Effector CD8-positive, alpha-beta T cell (primary cell): ENCODE measurements around the gene NANOS3.
A peak's percentile ranks its signal among the peaks of the same experiment; 100 is the strongest.

Experiments used
- DNase-seq: peaks from one replicate; lab custom pipeline; 2025; lab: John Stamatoyannopoulos, UW
- total RNA-seq, 4 experiments: gene quantifications; one replicate each; lab custom pipeline; 2026; lab: John Stamatoyannopoulos, UW

The NANOS3 gene
- 0.88 to 2.1 (median 1.5) reads per million in 4 experiments for total RNA-seq

DNA sequence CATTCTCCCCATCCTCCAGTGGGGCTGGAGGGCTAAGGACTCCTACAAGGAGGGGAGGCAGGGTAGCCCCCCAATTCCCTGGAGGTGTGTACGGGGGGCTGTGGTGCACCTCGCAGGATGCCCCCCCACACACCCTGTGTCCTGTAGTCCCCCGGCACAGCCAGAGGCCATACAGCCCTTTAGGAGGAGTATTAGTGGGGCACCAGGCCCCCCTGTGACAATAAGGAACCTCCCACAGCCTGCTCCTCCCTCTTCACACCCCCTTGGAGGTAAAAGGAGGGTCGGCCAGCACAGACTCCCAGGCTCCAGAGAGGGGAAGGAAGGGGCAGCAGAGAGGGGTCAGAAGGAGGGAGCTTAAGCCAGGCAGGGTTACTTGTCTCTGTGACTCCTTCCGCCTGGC, at the start of gene NANOS3:
TSS of gene NANOS3 (plus strand) at position 301 of the 400 bp plus-strand sequence. CDS start 115 bp downstream, outside the sequence.
- DNase-seq = no peak

DNA sequence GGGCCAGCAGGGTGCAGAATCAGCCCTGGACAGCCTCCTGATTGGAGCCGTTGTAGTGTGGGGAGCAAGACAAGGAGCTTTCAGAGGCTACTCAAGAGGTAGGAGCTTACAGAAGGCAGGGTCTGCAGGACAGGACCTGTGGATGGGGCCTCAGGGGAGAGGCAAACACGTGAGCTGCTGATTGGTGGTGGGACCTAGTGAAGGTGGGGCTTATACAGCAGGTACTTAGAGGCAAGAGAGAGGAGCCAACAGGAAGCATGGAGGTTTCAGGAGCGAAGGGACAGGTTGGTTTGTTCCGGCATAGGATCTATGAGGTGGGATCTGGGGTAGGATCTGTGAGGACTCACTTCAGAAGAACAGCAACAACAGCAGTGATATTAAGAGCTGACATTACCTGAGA, 49.3 kb upstream of the NANOS3 start:
- no peak for DNase-seq

GRCh38 chr19:13830114-13830740, 46.7 kb upstream of the NANOS3 start:
- no peak for DNase-seq

GRCh38 chr19:13830741-13831536, 46.0 kb upstream of the NANOS3 start:
- DNase-seq = no peak

DNA sequence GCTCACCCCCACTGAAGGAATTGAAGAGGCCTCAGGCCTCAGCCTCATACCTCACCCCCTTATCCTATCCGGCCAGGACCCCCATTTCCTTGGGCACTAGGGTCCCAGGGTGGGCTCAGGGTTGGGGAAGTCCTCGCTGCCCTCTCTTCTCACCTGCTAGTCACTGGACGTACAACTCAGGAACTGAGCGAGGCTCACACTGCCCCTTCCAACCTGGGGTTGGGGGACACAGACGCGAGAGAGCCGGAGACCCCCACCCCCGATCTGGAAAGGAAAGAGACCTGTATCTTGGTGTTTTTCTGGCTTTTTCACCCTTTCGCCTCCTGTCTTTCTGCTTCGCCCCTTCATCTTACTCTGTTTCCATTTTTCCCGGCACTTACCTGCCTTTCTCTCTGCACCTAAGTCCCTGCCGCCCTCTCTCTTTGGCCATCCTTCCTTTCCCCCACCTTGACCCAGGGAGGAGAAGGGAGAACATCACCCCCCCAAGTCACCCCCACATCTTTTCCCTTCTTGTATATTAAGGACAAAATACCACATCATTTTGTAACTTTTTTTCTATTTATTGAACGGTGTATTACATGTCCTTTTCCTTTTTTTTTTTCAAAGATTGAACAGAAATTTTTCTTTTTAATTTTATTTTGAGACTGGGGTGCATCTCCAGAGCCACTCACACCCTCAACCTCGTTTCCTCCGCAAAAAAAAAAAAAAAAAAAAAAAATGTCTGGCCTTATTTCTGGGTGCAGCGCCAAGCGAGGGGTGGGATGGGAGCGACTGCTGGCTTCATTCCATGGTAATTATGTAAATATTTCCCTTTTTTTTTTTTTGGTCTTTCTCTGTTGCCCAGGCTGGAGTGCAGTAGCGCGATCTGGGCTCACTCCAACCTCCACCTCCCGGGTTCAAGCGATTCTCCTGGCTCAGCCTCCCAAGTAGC, 45.1 kb upstream of the NANOS3 start:
- DNase-seq = no peak

DNA sequence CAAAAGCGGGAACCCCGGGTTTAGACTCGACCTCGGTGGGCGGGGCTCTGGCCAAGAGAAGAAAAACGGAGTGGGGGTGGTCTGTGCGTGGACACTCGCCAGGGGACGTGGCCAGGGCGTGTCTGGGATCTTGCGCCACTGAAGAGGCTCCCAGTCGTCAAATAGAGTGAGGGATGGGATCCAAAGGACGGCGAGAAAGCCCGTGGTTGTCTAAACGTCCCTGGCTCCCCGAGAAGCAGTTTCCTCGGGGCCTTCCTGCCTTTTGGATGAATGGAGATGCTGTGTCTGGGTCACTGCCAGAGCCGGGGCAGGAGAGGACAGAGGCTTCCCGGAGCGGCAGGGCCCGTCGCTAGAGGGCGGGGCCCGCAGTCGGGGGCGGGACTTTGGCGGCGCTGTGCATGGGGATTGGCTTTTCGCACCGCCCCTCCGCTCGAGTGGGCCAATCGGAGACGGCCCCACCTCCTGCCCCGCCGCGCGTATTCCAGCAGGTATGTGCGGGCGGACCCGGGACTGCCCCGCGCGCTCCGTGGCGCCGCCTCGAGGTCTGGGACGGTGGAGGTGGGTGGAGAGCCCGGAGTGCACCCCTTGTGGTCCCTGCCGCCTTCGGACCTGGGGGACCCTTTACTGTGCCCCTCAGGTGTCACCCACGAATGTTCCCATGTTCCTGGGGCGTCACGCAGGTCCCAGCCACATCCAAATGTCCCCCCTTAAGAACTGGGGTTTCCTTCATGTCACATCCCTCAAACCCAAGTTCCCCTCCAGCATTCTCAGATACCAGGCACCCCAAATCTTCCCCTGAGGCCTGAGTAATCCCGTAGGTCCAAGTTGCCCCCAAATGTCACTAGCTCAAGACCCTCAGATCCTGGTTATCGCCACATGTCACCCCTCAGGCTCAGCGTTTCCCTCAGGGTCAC, 43.3 kb upstream of the NANOS3 start:
- peak; percentile 89 for DNase-seq

GRCh38 chr19:13834244-13835069, 42.5 kb upstream of the NANOS3 start:
- no peak for DNase-seq

GRCh38 chr19:13835791-13836723, 40.9 kb upstream of the NANOS3 start:
- no peak for DNase-seq

DNA sequence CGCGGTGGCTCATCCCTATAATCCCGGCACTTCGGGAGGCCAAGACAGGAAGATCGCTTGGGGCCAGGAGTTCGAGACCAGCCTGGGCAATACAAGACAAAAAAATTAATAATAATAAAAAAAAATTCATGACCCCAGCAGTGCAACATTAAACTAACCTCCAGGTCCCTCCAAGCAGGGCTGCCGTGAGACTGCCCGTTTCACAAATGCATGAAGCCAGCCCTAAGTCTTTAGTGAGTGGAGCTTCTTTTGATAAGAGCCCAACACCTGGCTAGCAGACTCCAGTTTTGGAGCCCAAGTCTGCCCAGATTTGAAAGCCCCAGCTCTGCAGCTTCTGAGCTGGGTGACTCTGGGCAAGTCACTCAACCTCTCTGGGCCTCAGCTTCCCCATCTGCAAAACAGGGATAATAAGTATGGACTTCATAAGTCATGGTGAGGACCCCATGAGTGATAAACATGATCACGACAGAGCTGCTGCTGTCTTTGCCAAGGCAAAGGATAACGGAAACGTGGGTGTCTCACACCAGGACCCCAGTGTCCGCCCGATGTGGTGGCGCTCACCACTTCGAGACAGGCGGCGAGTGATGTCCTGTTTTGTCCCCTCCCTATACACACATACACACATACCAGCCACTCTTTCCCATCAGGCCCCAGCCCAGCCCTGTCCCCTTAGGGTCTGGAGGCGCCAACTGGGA, 38.4 kb upstream of the NANOS3 start:
- DNase-seq = no peak

GRCh38 chr19:13839130-13839937, 37.6 kb upstream of the NANOS3 start:
- DNase-seq = peak; percentile 67

- no peak for DNase-seq
Measured at GRCh38 chr19:13839938-13840304, 37.0 kb upstream of the NANOS3 start.

GRCh38 chr19:13840305-13841085, 36.4 kb upstream of the NANOS3 start:
- no peak for DNase-seq

GRCh38 chr19:13841086-13841961, 35.6 kb upstream of the NANOS3 start:
- DNase-seq = no peak

DNA sequence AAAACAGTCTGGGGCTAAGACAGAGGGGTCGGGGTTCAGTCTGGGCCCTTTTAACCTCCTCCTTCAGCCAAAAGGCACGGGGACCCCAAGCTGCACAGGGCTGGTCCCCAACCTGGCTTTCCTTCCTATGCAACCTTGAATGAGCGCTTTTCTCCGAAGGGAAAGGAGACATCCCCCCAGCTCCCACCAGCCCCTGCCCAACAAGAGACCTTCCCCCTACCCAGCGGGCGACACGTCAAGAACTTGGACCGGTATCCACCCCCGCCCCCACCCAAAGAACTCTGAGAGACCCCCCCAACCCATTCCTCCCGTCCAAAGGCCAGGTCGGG, 35.0 kb upstream of the NANOS3 start:
- DNase-seq = no peak

DNA sequence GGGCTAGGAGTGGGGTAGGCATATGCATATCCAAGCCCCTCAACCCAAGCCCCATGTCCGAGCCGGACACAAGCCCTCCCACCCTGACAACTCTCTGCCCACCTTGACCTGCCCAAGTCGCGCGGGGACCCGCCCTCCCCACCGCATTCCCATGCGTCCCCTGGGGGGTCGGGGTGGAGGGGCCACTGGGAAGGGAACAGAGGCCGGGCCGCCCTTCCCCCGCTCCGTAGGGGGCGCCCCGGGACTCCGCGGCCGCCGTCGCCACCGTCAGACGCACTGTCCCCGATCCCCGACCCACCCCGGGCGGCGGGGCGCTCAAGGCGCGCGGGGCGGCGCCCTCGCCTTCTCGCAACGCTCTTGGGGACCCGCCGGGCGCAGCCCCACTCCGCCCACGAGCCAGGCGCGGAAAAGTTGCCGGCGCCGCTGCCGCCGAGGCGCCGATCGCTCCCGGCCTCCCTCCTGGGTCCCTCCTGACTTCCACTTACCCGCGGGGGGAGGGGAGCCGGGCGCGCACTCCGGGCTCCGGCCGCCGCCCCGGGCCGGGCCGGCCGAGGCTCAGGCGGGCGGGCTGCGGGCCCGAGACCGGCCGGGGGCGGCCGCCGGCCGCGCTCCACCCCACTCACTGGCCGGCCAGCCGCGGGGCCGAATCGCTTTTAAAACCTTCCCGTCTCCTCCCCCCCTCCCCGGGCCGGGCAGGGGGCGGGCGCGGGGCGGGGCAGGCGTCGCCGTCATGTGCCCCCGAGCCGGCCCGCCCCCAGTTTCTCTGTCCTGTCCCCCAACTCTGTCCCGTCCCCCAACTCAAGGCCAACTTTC, 34.4 kb upstream of the NANOS3 start:
- peak; percentile 55 for DNase-seq
